Measurements from ENCODE around the gene AUH. TPM values are rescaled to one million over a fixed set of nuclear protein-coding genes. Genes with fewer than 3 reads are reported as not detected.

AUH gene
- total RNA-seq, 4 donors from 2014 or later, result 26.4 to 34.3 (median 31.2) TPM

- DNase-seq (ENCODE audit: low spot score) (no peak), ATAC-seq (ENCODE audit: low FRiP score) (no peak)
These were observed 413 bp upstream of the AUH start for GRCh38 chr9:91362051-91362611.

GRCh38 chr9:91360551-91361290 lies 997 bp downstream of the AUH start:
- DNase-seq (ENCODE audit: low spot score), result no peak
- no peak for TF ChIP-seq CTCF (IDR thresholded peaks at IDR 0.05)
- ATAC-seq (ENCODE audit: low FRiP score), result no peak

More at GRCh38 chr9:91362051-91362611, 413 bp upstream of the AUH start:
- no peak for TF ChIP-seq CTCF (IDR thresholded peaks at IDR 0.05)

- no peak for ATAC-seq (ENCODE audit: low FRiP score)
- no peak for TF ChIP-seq CTCF (IDR thresholded peaks at IDR 0.05)
- no peak for DNase-seq (ENCODE audit: low spot score)
These were observed 1.8 kb downstream of the AUH start for GRCh38 chr9:91359734-91360470.

- TF ChIP-seq CTCF (IDR thresholded peaks at IDR 0.05), result no peak
- ATAC-seq (ENCODE audit: low FRiP score) (no peak), DNase-seq (ENCODE audit: low spot score) (no peak)
These were observed 2.6 kb downstream of the AUH start for GRCh38 chr9:91359083-91359482.

- no peak for DNase-seq (ENCODE audit: low spot score)
- TF ChIP-seq CTCF (IDR thresholded peaks at IDR 0.05), result no peak
- no peak for ATAC-seq (ENCODE audit: low FRiP score)
These were observed 6.8 kb downstream of the AUH start for GRCh38 chr9:91354881-91355280.

GRCh38 chr9:91349115-91349555 lies 12.6 kb downstream of the AUH start:
- ATAC-seq (ENCODE audit: low FRiP score) (no peak), DNase-seq (ENCODE audit: low spot score) (no peak)
- no peak for TF ChIP-seq CTCF (IDR thresholded peaks at IDR 0.05)

All from omental fat pad (tissue), 4 donors.